ENCODE data around the gene ABCB8. TPM values are rescaled to one million over a fixed set of nuclear protein-coding genes. Genes with fewer than 3 reads are reported as not detected.

Gene ABCB8
- total and polyA plus RNA-seq, 9 of the 15 experiments (the other 6 are each of a cell fraction or from before 2014, with no cell fraction given), result 7.6 to 106 (median 36.3) TPM

- TF ChIP-seq MAZ (CRISPR knock-in tag; conservative IDR thresholded peaks at IDR 0.05 in 1 of 2, IDR thresholded peaks at IDR 0.05 in 1 of 2), result 0 out of 4 replicates have a peak, but pooled peaks of 1 of the 2 experiments have one; percentile 16
- TF ChIP-seq OTX1 (CRISPR knock-in tag; IDR thresholded peaks at IDR 0.05), result peak; percentile 64; the same call in 1 of the 2 replicates
- peak; percentile 83 for TF ChIP-seq ZNF512 (tag; IDR thresholded peaks at IDR 0.05)
- no peak for TF ChIP-seq EP400 (IDR thresholded peaks at IDR 0.05)
- TF ChIP-seq CTCF (IDR thresholded peaks at IDR 0.05 in 2 of 3, conservative IDR thresholded peaks at IDR 0.05 in 1 of 3; ENCODE audit: insufficient read depth in 2 of 3, low read depth in 1 of 3, low read length in 3 of 3), result 0 out of 6 replicates have a peak, but pooled peaks of 1 of the 3 experiments have one; percentile 0
- no peak for TF ChIP-seq SRSF1 (IDR thresholded peaks at IDR 0.05; ENCODE audit: low read depth, low read length)
- TF ChIP-seq ZNF316 (IDR thresholded peaks at IDR 0.05), result 0 out of 2 replicates have a peak, but pooled peaks have one; percentile 14
- peak; percentile 47; the same call in 1 of the 2 replicates for TF ChIP-seq ZBTB26 (CRISPR knock-in tag; IDR thresholded peaks at IDR 0.05)
- peak; percentile 51; the same call in 1 of the 2 replicates for TF ChIP-seq NKRF (IDR thresholded peaks at IDR 0.05; ENCODE audit: borderline replicate concordance)
- TF ChIP-seq ZFP36 (IDR thresholded peaks at IDR 0.05; ENCODE audit: low read depth, low read length, partially characterized antibody), result no peak
- peak; percentile 34; the same call in 1 of the 2 replicates for TF ChIP-seq POLR2A (conservative IDR thresholded peaks at IDR 0.05)
- TF ChIP-seq E2F1 (CRISPR knock-in tag; IDR thresholded peaks at IDR 0.05), result 0 out of 2 replicates have a peak, but pooled peaks have one; percentile 26
Measured at GRCh38 chr7:151061213-151062110, 33.2 kb downstream of the ABCB8 start (continued).

Measured in K562 (cell line).